Measurements from ENCODE around the gene NPVF.

DNA sequence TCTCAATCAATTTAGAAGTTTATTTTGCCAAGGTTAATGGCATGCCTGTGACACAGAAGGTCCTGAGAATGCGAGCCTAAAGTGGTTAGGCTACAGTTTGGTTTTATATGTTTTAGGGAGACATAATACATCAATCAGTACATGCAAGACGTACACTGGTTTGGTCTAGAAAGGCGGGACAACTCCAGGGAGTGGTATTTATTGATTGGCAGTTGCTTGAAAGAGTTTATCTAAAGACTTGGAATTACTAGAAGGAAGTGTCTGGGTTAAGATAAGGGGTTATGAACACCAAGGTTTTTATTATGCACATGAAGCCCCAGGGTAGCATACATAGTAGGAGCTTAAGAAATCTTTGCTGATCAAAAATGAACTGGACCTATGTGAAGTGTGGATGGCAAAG is 21.5 kb downstream of the NPVF start:
- TF ChIP-seq, protein P1, sequence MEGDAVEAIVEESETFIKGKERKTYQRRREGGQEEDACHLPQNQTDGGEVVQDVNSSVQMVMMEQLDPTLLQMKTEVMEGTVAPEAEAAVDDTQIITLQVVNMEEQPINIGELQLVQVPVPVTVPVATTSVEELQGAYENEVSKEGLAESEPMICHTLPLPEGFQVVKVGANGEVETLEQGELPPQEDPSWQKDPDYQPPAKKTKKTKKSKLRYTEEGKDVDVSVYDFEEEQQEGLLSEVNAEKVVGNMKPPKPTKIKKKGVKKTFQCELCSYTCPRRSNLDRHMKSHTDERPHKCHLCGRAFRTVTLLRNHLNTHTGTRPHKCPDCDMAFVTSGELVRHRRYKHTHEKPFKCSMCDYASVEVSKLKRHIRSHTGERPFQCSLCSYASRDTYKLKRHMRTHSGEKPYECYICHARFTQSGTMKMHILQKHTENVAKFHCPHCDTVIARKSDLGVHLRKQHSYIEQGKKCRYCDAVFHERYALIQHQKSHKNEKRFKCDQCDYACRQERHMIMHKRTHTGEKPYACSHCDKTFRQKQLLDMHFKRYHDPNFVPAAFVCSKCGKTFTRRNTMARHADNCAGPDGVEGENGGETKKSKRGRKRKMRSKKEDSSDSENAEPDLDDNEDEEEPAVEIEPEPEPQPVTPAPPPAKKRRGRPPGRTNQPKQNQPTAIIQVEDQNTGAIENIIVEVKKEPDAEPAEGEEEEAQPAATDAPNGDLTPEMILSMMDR (conservative IDR thresholded peaks at IDR 0.05; ENCODE audit: low read depth, low read length), result no peak
- no peak for TF ChIP-seq POLR2A (IDR thresholded peaks at IDR 0.05; ENCODE audit: low read depth, low read length)
- TF ChIP-seq CEBPB (IDR thresholded peaks at IDR 0.05; ENCODE audit: low read depth, low read length), result no peak
- TF ChIP-seq MXI1 (IDR thresholded peaks at IDR 0.05; ENCODE audit: borderline replicate concordance, low read depth, low read length), result no peak
- TF ChIP-seq, protein P2, sequence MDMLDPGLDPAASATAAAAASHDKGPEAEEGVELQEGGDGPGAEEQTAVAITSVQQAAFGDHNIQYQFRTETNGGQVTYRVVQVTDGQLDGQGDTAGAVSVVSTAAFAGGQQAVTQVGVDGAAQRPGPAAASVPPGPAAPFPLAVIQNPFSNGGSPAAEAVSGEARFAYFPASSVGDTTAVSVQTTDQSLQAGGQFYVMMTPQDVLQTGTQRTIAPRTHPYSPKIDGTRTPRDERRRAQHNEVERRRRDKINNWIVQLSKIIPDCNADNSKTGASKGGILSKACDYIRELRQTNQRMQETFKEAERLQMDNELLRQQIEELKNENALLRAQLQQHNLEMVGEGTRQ (IDR thresholded peaks at IDR 0.05; ENCODE audit: low read depth, low read length), result no peak
- TF ChIP-seq BHLHE40 (IDR thresholded peaks at IDR 0.05; ENCODE audit: low read depth, low read length), result no peak

All from IMR-90 (cell line).